C4-2B (cell line): Measurements from ENCODE around the gene UNC119.
"Not testable (repeated sequence)": the region's sequence is repeated elsewhere in the genome, so short reads cannot be mapped to it uniquely, and the experiment has no call there.

Experiments used
- H3K27ac ChIP-seq: fragments of 450-650 bp; 2 replicates; pipeline ENCODE4 v1.5.1; 2017
- CTCF ChIP-seq: fragments of 450-650 bp; conservative IDR thresholded peaks from 2 replicates; pipeline ENCODE4 v1.5.1; 2017; ENCODE audit warnings: mild to moderate bottlenecking
- ZFX ChIP-seq: fragments of 450-650 bp; IDR thresholded peaks from 2 replicates; pipeline ENCODE4 v1.6.1; 2017

The UNC119 gene

DNA sequence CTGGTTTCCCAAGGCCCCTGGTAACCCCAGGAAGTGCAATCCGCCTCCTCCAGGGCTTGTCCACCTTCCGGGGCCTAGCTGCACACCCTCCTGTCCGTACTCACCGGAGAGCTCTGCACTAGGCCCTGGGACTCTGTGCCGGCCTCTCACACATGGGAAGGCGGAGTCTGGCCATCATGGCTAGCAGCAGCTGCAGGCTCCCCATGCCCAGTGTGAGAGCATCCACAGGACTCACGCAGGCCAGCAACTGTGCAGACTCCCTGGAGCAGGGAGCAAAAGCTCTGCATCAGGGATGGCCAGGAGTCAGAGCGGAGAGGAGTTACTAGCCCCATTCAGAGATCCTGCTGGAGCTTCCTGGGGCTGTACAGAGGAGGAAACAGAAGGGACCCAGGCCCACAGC lies 26.0 kb downstream of the UNC119 start:
- TF ChIP-seq CTCF (no peak), ZFX (no peak)
- peak overlapping the region; percentile 86 for H3K27ac ChIP-seq

- TF ChIP-seq CTCF, result no peak
- no peak for TF ChIP-seq ZFX
- peak overlapping the region; percentile 86 for H3K27ac ChIP-seq
Observed at GRCh38 chr17:28524476-28525424, 27.7 kb downstream of the UNC119 start.

- TF ChIP-seq CTCF, result no peak
- no peak for TF ChIP-seq ZFX
- H3K27ac ChIP-seq, result peak overlapping the region; percentile 86
Observed at GRCh38 chr17:28523876-28524275, 28.5 kb downstream of the UNC119 start.

DNA sequence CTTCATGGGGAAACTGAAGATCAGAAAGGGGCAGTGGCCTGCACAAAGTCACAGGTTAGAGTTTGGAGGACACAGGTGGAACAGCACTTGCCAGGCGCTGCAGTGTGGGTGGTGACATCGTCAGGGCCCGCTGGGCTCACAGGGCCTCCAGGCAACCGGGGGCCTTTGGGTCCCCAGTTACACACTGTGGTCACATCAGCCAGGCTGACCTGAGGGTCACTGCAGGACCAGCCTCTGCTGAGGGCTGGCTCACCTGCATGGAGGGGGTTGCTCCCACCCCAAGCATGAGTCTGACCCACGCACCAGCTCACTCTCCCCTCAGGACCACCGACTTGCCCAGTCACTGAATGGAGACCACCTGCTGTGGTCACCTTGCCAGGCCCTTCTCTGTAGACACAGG lies 29.2 kb downstream of the UNC119 start:
- no peak overlapping the region for H3K27ac ChIP-seq
- TF ChIP-seq CTCF (no peak), ZFX (no peak)

DNA sequence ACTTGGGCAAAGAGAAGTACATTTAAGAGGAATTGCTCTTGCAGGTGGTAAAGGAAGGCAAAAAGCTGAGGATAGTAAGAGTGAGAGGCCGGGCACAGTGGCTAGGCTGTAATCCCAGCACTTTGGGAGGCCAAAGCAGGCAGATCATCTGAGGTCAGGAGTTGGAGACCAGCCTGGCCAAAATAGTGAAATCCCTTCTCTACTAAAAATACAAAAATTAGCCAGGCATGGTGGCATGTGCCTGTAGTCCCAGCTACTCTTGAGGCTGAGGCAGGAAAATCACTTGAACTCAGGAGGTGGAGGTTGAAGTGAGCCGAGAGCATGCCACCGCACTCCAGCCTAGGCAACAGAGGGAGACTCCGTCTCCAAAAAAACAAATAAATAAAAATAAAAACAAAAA lies 30.1 kb downstream of the UNC119 start:
- H3K27ac ChIP-seq, result not testable (repeated sequence)

DNA sequence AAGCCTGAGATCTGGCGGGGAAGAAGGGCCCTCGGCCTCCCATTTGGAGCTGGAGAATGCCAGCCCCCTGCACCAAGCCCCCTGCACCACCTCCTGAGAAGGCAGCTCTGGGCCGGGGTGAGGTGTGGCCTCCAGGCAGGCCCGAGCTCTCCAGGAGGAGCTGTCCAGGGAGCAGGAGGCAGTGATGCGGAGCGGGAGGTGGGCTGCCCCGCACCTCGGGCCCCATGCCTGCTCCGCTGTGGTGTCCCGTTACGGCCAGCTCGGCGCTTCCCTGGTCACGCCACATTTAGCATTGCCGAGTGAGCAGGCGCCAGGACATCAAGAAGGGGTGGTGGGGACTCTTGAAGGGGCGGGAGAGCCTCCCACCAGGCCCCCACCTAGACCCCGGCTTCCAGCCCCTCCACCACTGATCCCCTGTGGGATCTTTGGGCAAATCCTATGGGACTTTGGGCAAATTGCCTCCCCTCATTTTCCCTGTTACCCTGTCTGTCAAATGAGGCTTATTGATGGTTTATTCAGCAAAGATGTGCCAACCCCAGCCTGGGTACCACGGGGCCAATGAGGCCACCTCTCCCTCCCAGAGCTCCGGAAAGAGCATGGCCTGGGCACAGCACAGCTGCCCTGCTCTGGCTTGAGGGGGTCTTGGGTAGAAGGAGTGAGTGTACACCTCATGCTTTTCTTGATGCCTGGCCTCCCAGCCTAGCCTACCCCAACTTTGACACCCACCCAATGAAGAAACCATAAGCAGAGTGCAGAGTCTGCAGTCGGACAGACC lies 30.9 kb downstream of the UNC119 start:
- TF ChIP-seq CTCF, result no peak
- TF ChIP-seq ZFX, result no peak
- no peak overlapping the region for H3K27ac ChIP-seq

DNA sequence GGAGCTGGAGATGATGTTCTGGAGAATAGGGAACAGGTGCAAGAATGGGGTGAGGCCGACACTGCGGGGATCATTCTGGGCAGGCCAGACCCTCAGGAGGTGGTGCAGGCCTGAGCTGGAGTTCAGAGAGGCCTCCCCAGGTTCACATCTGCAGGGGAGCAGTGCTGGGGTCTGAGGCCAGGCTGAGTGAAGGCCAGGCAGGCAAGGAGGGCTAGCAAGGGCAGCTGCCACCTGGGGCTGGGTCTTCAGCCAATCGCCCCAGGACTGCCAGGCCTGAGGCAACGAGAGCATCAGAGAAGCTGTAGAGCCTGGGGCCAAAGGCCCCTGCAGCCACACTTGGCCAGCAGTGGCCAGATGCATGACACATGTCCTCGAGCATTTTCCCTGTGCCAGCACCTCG lies 31.7 kb downstream of the UNC119 start:
- TF ChIP-seq CTCF (no peak), ZFX (no peak)
- H3K27ac ChIP-seq, result no peak overlapping the region
